ENCODE measurements around the gene DVL2.

Gene DVL2

GRCh38 chr17:7234083-7234951, at the start of gene DVL2:
Gene DVL2 (minus strand): TSS chr17:7234517. CDS start chr17:7234262, 255 bp downstream.
- peak; percentile 99 for DNase-seq

DNA sequence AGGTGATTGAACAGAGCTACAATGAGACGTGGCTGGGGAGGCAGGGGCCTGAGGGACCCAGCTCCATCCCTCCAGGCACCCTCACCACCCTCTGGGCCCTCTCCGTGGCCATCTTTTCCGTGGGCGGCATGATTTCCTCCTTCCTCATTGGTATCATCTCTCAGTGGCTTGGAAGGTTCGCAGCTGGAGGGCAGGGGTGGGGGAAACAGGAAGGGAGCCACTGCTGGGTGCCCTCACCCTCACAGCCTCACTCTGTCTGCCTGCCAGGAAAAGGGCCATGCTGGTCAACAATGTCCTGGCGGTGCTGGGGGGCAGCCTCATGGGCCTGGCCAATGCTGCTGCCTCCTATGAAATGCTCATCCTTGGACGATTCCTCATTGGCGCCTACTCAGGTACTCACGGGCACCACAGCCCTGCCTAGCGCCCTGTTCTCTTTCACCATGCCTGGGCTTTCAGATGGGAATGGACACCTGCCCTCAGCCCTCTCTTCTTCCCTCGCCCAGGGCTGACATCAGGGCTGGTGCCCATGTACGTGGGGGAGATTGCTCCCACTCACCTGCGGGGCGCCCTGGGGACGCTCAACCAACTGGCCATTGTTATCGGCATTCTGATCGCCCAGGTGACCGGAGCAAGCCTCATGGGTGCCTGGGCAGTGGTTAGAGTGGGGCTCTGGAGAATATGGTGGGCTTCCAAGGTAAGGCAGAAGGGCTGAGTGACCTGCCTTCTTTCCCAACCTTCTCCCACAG, 49.3 kb upstream of the DVL2 start:
- no peak for DNase-seq

GRCh38 chr17:7282752-7283321, 48.5 kb upstream of the DVL2 start:
- no peak for DNase-seq

- DNase-seq, result peak; percentile 63
Observed at GRCh38 chr17:7281953-7282751, 47.8 kb upstream of the DVL2 start.

- DNase-seq, result peak; percentile 100
Observed at GRCh38 chr17:7281074-7281952, 47.0 kb upstream of the DVL2 start, which contains the start of gene SLC2A4. Gene SLC2A4 (plus strand): TSS chr17:7281718. CDS start chr17:7281935, 217 bp downstream.

- peak; percentile 95 for DNase-seq
Observed at GRCh38 chr17:7280519-7281073, 46.3 kb upstream of the DVL2 start.

GRCh38 chr17:7279448-7279847, 45.1 kb upstream of the DVL2 start:
- no peak for DNase-seq

DNA sequence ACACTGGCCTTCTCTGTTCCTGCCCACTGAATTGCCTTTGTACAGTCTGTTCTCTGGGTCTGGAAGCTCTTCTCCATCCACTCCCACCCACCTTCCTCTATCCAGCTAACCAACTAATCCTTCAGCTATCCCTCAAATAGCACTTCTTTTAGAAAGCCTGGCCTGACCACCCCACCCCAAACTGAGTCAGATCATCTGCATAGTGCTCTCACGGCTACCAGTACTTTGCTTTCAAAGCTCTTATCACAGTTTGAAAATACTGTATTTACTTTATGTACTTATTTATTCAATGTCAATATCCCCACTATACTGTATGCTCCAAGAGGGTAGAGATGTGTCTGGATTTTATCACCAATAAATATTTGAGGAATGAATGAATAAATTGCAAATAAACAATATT, 32.5 kb upstream of the DVL2 start:
- DNase-seq, result no peak

DNA sequence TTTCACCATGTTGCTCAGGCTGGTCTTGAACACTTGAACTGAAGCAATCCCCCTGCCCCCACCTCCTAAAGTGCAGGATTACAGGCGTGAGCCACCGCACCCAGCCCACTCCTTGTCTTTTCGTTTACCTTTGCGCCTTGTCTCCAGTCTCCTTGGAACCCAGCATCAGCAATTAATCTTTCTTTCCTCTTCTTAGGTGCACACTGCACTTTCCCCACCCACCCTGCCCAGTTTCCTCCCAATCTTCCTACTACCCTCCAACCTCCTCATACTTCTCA, 29.4 kb upstream of the DVL2 start:
- DNase-seq, result peak; percentile 55

DNA sequence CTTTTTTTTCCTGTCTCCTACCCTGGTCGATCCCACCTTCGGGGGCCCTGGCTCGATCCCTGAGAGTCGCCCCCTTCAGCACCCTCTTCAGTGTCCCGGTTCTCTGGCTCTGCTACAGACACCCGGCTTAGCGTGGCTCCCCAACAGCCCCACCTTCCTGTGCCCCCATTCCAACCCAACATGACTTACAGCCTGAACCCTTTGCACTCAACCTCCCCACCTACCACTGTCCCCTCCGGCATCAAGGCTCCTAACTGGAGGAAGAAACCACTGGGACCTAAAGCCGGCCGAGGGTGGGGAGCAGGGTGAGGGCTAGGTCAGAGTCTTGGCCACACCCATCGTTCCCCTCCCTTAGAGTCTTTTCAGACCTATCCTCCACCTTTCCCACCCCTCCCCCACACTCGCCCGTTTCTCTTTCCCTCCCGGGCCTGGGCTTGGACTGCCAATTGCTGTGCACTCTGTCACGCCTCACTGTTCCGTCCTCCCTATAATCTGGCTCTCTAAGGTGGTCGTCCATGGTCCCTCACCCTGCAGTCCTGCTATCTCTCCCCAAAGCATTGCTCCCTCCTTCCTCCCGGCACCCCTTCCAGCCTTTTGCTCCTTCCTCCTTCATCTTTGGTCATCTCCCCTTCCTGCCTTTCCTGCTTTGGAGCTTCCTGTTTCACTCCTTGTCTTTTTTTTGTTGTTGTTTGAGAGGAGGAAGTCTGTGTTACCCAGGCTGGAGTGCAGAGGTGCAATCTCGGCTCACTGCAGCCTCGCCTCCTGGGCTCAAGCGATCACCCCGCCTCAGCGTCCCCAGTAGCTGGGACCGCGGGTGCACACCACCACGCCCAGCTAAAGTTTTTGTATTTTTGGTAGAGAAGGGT, 28.9 kb upstream of the DVL2 start:
- peak; percentile 68 for DNase-seq

GRCh38 chr17:7262192-7262934, 28.0 kb upstream of the DVL2 start, which contains the start of gene CLDN7:
Gene CLDN7 (minus strand): TSS chr17:7262478. CDS start chr17:7262043, 435 bp downstream.
- DNase-seq, result no peak

DNA sequence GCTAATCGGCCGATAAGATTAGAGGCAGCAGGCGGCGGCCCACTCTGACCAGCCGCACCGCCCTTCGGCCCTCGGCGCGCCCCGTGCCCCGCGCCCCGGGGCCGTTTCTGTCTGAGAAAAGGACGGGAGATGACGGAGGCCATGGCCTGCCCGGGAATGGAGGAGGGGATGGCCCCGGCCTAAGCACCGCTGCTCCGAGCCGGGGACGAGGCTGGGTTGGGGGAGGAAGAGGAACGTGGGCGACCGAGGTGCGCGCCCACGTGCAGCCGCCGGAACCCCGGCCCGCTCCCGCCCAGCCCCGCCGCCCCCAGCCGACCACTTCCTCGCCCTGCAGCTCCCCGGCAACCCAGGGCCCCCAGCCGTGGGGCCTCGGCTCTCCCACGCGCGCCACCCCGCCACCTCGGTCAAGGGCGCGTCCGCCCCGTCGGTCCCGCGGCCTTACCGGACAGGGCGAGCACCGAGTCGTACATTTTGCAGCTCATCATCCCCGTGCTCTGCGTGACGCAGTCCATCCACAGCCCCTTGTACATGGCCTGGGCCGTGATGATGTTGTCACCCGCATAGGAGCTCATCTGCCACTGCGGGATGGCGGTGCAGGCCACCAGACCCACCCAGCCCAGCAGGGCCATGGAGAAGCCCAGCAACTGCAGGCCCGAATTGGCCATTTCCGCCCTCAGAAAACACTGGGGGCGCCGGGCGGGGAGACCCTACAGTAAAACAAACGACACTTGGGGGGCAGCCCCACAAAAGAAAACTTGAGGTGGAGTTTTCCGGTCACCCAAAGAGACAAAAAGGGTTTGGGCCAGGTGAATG, 27.3 kb upstream of the DVL2 start:
- no peak for DNase-seq

DNA sequence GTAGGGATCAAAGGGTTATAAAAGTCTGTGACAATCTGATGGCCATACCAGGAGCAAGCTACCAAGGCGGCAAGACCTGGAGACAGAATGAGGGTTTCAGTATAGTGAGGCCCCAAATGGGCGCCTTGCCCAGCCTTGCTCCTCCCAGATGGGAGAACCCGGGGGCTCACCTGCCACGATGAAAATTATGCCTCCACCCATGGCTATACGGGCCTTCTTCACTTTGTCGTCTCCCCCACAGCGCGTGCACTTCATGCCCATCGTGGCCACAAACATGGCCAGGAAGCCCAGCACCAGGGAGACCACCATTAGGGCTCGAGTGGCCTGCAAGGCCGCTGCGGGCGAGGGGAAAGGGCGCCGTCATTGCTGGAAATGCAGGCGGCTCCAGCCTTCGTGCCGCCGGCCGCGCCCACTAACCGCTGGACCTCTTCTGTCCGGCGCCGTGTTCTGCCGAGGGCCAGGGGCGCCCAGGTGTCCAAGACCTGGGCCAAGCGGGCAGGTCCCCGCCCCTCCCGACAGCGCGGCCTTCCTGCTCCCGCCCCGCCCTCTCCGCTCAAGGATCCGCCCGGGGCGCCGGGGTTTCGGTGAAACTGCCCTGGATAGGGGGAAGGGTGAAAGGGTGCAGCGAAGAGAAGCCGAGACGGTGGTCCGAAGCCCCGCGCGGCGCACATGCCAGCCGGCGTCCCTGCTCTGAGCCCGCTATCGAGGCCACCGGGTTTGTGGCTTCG, 26.5 kb upstream of the DVL2 start:
- peak; percentile 47 for DNase-seq

- DNase-seq, result no peak
Observed at GRCh38 chr17:7260151-7260550, 25.8 kb upstream of the DVL2 start.

DNA sequence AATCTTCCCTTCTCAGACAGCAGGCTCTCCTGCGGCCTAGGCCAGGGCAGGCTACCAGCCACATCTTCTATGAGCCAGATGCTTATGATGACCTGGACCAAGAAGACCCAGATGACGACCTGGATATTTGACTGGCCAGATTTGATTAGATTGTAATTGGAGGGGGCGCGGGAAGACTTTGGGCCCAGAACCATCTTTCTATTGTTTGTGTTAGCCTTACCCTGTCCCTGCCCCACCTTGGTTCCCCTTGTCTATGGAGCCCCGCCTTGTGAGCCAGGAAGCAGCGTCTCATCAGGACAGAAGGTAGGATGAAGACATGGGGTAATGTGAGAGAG, 25.2 kb upstream of the DVL2 start:
- DNase-seq, result no peak

- no peak for DNase-seq
Observed at GRCh38 chr17:7258731-7259554, 24.6 kb upstream of the DVL2 start.

DNA sequence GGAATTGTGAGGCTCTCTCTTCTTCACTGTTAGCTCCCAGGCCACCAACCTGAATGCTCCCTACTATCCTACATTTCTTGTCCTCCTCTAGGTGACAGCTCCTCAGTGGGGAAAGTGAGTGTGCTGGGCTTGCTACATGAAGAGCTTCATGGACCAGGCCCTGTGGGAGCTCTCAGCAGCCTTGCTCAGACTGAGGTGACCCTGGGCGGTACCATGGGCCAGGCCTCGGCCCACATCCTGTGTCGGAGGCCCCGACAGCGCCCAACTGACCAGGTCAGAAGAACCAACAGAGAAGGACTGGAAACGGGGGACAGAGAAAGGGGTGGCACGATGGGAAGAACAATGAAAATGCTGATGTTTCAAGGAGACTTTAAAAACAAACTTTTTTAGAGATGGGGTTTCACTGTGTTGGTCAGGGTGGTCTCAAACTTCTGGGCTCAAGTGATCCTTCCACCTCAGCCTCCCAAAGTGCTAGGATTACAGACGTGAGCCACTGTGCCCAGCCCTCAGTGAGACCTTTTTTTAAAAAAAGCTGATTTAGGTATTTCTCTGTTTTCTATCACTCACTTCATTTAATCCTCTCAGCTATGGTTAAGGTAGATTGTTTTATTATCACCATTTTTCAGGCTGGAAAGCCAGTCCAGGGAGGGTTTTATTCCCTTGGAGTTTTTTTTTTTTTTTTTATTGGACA, 22.6 kb upstream of the DVL2 start:
- no peak for DNase-seq

Measured in NCI-H82 (cell line).